Measurements from ENCODE around the gene RYR2. TPM values are rescaled to one million over a fixed set of nuclear protein-coding genes. Genes with fewer than 3 reads are reported as not detected.

RYR2 gene
- total and polyA plus RNA-seq, 12 donors = 43.1 to 1,252 (median 872) TPM

DNA sequence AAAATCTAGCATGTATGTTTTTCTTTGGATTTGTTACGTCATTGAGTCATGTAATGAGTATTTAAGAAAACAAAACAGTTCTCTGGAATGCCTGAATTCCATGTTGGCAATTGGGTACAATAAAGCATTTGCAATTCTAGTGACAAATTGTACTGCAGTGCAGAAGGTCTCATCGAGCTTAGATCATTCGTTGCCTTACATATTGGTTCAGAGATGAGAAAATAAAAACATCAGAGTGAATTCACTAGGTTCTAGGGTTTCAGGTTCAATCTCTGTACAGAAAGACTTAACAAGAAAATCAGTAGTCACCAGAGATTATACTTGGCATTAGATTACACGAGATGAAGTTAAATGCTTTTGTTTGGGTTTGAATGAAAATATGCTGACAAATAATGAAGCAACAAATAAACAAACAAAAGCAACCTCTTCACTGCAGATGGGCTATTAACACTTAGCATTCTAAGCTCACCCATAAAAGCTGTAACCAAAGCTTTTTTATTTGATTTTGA is 124.7 kb downstream of the RYR2 start:
- 30 to 42% methylated on average over 4 of the region's 4 CpGs for WGBS, 2 donors
- H3K9me3 ChIP-seq = no peaks in the 10 kb centered on the region
- no peak overlapping the region for H3K4me3 ChIP-seq
- no peak for DNase-seq
- H3K36me3 ChIP-seq = no peaks in the 10 kb centered on the region
- peaks cover 2 to 97% (median 34%) of the 10 kb centered on the region in 9 donors for H3K4me1 ChIP-seq
- ATAC-seq = no peak
- no peaks in the 10 kb centered on the region for H3K27me3 ChIP-seq
- TF ChIP-seq, protein P1, sequence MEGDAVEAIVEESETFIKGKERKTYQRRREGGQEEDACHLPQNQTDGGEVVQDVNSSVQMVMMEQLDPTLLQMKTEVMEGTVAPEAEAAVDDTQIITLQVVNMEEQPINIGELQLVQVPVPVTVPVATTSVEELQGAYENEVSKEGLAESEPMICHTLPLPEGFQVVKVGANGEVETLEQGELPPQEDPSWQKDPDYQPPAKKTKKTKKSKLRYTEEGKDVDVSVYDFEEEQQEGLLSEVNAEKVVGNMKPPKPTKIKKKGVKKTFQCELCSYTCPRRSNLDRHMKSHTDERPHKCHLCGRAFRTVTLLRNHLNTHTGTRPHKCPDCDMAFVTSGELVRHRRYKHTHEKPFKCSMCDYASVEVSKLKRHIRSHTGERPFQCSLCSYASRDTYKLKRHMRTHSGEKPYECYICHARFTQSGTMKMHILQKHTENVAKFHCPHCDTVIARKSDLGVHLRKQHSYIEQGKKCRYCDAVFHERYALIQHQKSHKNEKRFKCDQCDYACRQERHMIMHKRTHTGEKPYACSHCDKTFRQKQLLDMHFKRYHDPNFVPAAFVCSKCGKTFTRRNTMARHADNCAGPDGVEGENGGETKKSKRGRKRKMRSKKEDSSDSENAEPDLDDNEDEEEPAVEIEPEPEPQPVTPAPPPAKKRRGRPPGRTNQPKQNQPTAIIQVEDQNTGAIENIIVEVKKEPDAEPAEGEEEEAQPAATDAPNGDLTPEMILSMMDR (IDR thresholded peaks at IDR 0.05) = no peak
- no peak overlapping the region for H3K27ac ChIP-seq
- intact Hi-C loops (cut with DNase I) = no loop called here

DNA sequence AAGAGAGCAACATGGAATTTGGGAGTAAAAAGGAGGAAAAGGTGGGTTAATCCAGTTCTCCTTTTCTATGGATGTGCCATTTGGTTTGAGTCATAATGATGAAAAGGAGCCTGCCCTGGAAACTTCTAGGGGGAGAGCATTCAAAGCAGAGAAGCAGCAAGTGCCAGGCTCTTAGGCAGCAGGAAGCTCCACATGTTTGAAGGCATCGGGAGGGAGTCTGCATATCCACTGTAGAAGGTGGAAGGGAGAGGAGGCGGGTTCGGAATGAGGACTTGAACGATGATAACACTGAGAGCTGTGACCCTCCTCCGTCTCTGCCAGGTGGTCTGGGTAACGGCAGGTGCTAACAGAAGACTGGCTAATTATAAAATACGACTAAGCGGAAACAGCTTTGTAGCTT is 128.2 kb downstream of the RYR2 start:
- intact Hi-C loops (cut with DNase I) = no loop called here
- TF ChIP-seq, protein P1 (IDR thresholded peaks at IDR 0.05) = no peak
- H3K4me1 ChIP-seq = peaks cover 2 to 92% (median 45%) of the 10 kb centered on the region in 9 donors
- DNase-seq (no peak), ATAC-seq (peak in 2 of 8 donors; percentile 14 to 19)
- H3K4me3 ChIP-seq = no peak overlapping the region
- WGBS, 2 donors = 39 to 45% methylated on average over 8 of the region's 8 CpGs
- H3K27ac ChIP-seq = no peak overlapping the region
- H3K27me3 ChIP-seq = no peaks in the 10 kb centered on the region
- H3K36me3 ChIP-seq = no peaks in the 10 kb centered on the region
- no peaks in the 10 kb centered on the region for H3K9me3 ChIP-seq

DNA sequence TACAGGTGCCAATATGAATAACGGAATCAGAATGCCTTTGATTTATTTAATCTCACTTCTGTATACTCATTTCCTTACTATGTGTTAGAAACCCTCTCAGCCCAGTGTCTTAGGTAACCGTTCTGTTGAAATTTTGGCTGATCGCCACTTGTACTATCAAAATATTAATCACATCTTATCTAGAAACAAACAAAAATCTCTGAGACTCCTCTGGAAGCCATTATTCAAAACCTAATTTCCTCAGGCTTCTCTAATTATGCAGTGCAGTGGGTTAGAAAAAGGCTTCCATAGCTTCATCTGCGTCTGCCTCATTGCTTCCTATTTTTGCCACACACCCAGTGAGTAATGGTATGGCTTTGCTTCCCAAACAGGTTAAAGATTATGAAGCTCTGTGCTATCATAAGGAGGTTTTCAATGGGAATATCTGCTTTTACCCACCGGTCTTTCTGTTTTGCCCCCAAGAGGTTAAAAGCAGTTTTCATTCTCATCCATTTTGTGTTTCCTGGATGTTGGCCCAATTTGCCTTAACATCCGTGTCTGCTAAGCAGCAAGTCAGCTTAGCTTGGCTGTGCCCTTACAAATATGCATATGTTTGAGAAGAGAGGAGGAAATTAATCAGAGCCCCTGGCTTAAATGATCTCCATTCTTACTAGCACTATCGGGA is 129.6 kb downstream of the RYR2 start:
- Histone ChIP-seq H3K27me3 (no peaks in the 10 kb centered on the region), H3K4me3 (no peak overlapping the region), H3K9me3 (no peaks in the 10 kb centered on the region), H3K4me1 (peaks cover under 1 to 86% (median 37%) of the 10 kb centered on the region in 9 donors), H3K27ac (no peak overlapping the region), H3K36me3 (no peaks in the 10 kb centered on the region)
- intact Hi-C loops (cut with DNase I) = no loop called here
- no peak for ATAC-seq
- DNase-seq = no peak
- WGBS, 2 donors = 36 to 37% methylated on average over 7 of the region's 7 CpGs
- TF ChIP-seq, protein P1 (IDR thresholded peaks at IDR 0.05) = no peak

DNA sequence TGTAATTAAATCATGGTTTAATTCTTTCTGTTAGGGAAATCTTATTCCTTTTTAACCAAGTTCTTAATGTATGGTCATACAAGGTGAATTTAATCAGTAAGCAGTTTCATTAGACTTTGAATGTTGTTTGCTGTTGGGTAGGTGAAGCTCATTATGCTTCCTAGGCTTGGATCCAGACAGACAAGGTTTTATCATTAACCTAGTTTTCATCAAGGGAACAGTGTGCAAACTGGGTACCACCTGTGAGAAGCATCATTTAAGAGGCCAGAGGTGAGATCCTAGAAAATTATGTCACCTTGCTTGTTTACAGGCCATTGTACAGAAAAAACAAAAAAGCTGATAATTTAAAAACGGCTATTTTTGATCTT is 130.1 kb downstream of the RYR2 start:
- no peaks in the 10 kb centered on the region for H3K9me3 ChIP-seq
- H3K4me3 ChIP-seq = no peak overlapping the region
- no peak overlapping the region for H3K27ac ChIP-seq
- DNase-seq (no peak), ATAC-seq (no peak)
- H3K36me3 ChIP-seq = no peaks in the 10 kb centered on the region
- intact Hi-C loops (cut with DNase I) = no loop called here
- WGBS, 2 donors = 50 to 57% methylated on average over 1 of the region's 1 CpG
- TF ChIP-seq, protein P1 (IDR thresholded peaks at IDR 0.05) = no peak
- H3K27me3 ChIP-seq = no peaks in the 10 kb centered on the region
- H3K4me1 ChIP-seq = peaks cover 0 to 83% (median 35%) of the 10 kb centered on the region in 9 donors
